ENCODE measurements around the gene SUSD3.

DNA sequence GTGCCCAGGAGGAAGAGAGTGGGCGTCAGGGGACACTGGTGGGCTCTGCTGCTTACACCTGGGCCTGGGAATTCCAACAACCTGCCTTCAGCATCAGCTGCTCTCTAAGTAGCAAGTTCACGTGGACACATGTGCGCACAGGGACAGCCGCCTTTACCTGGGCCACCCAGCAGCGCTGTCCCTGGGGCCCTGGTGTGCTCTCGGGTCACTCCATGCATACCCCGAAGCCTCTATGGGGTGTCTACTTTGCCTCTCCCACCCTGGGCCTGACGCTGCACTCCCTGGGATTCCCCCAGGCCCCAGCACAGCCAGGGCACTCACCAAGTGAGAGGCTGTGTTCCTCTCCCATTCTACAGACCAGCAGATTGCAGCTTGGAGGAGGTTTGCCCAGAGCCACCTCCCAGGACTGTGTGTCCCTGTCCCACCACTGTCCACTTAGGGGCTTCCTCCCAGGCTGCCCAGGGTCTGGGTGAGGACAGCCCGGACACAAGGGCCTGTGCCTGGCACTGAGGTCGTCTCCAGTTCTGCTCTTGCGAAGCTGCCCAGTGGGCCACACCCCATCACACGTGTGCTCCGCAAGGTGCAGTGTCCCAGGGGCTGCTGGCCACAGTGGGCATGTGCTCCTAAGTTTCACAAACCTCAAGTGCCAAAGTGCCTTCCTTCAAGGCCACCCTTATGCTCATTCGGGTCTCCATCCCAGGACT is 69.7 kb downstream of the SUSD3 start:
- TF ChIP-seq, protein P1, sequence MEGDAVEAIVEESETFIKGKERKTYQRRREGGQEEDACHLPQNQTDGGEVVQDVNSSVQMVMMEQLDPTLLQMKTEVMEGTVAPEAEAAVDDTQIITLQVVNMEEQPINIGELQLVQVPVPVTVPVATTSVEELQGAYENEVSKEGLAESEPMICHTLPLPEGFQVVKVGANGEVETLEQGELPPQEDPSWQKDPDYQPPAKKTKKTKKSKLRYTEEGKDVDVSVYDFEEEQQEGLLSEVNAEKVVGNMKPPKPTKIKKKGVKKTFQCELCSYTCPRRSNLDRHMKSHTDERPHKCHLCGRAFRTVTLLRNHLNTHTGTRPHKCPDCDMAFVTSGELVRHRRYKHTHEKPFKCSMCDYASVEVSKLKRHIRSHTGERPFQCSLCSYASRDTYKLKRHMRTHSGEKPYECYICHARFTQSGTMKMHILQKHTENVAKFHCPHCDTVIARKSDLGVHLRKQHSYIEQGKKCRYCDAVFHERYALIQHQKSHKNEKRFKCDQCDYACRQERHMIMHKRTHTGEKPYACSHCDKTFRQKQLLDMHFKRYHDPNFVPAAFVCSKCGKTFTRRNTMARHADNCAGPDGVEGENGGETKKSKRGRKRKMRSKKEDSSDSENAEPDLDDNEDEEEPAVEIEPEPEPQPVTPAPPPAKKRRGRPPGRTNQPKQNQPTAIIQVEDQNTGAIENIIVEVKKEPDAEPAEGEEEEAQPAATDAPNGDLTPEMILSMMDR (conservative IDR thresholded peaks at IDR 0.05) = no peak
- TF ChIP-seq ZFX (IDR thresholded peaks at IDR 0.05) = no peak
